Keratinocyte (primary cell): ENCODE data around the gene OSBPL5. TPM values are rescaled to one million over a fixed set of nuclear protein-coding genes. Genes with fewer than 3 reads are reported as not detected.

Experiments used
- DNase-seq: peaks from one replicate; pipeline ENCODE4 v3.0.0-alpha.2; 2011; ENCODE audit warnings: low read depth, missing footprints, low spot score
- FAIRE-seq: peaks from 2 replicates; lab custom pipeline; 2011; peaks lifted over from hg19 to GRCh38; lab: Jason Lieb, UNC
- H2AFZ ChIP-seq: 2 replicates; pipeline ENCODE4 v1.6.0; 2012; ENCODE audit warnings: low read length, control low read depth, inconsistent platforms; ENCODE audit not compliant: control insufficient read depth
- H3K27ac ChIP-seq: 2 replicates; pipeline ENCODE4 v1.5.1; 2011; ENCODE audit warnings: low read length; ENCODE audit not compliant: control insufficient read depth, insufficient read depth
- H3K27me3 ChIP-seq: 3 replicates; pipeline ENCODE4 v1.6.0; 2011; ENCODE audit warnings: low read length; ENCODE audit not compliant: control insufficient read depth, insufficient read depth; ENCODE audit errors: extremely low read depth
- H3K36me3 ChIP-seq, 2 experiments: 2 replicates in 1 of 2; 3 replicates in 1 of 2; pipeline ENCODE4 v1.5.1; 2011; ENCODE audit warnings: low read length in 2 of 2, mild to moderate bottlenecking in 1 of 2; ENCODE audit not compliant: control insufficient read depth in 2 of 2, insufficient read depth in 2 of 2; ENCODE audit errors: extremely low read depth in 1 of 2
- H3K4me1 ChIP-seq: 3 replicates; pipeline ENCODE4 v1.5.1; 2011; ENCODE audit warnings: low read length; ENCODE audit not compliant: control insufficient read depth, insufficient read depth; ENCODE audit errors: extremely low read depth
- H3K4me2 ChIP-seq: 3 replicates; pipeline ENCODE4 v1.6.0; 2011; ENCODE audit warnings: low read depth, low read length; ENCODE audit not compliant: control insufficient read depth, insufficient read depth; ENCODE audit errors: extremely low read depth
- H3K4me3 ChIP-seq, 3 experiments: fragments of 200-600 bp in 1 of 3; sonication (generic) in 1 of 3; 2 replicates in 2 of 3; 3 replicates in 1 of 3; pipeline ENCODE4 v1.5.1; 2011 to 2016; ENCODE audit warnings: low read length in 3 of 3, mild to moderate bottlenecking in 3 of 3, control low read depth in 2 of 3, inconsistent platforms in 1 of 3, low read depth in 1 of 3, mixed read lengths in 1 of 3, mixed run types in 1 of 3, moderate library complexity in 1 of 3; ENCODE audit not compliant: control insufficient read depth in 2 of 3, insufficient read depth in 2 of 3; ENCODE audit errors: extremely low read depth in 1 of 3
- H3K79me2 ChIP-seq: 2 replicates; pipeline ENCODE4 v1.6.0; 2012; ENCODE audit warnings: low read length; ENCODE audit not compliant: control insufficient read depth, insufficient read depth
- H3K9ac ChIP-seq: 3 replicates; pipeline ENCODE4 v1.6.0; 2011; ENCODE audit warnings: low read length; ENCODE audit not compliant: control insufficient read depth, insufficient read depth; ENCODE audit errors: extremely low read depth
- H3K9me1 ChIP-seq: 3 replicates; pipeline ENCODE4 v1.6.0; 2011; ENCODE audit warnings: low read length; ENCODE audit not compliant: control insufficient read depth, insufficient read depth; ENCODE audit errors: extremely low read depth
- H3K9me3 ChIP-seq: 2 replicates; pipeline ENCODE4 v1.5.1; 2012; ENCODE audit warnings: low read depth, low read length; ENCODE audit not compliant: control insufficient read depth
- H4K20me1 ChIP-seq: 3 replicates; pipeline ENCODE4 v1.6.0; 2011; ENCODE audit warnings: low read length; ENCODE audit not compliant: control insufficient read depth, insufficient read depth; ENCODE audit errors: extremely low read depth
- CTCF ChIP-seq, 3 experiments: IDR thresholded peaks in 1 of 3; conservative IDR thresholded peaks in 1 of 3; optimal IDR thresholded peaks in 1 of 3; 2 replicates in 2 of 3; 3 replicates in 1 of 3; pipeline versions ENCODE3 to v1.5.1; 2011; ENCODE audit warnings: low read length in 3 of 3, mild to moderate bottlenecking in 3 of 3, moderate library complexity in 2 of 3, control low read depth in 1 of 3, inconsistent platforms in 1 of 3; ENCODE audit not compliant: insufficient read depth in 2 of 3; ENCODE audit errors: extremely low read depth in 1 of 3
- EZH2 ChIP-seq: IDR thresholded peaks from one replicate; pipeline ENCODE4 v1.6.1; 2012; ENCODE audit warnings: inconsistent platforms, mild to moderate bottlenecking, low read length, moderate library complexity
- dilution Hi-C: fragments of 300-500 bp; cut with MboI; formaldehyde crosslinking; loops from one replicate; pipeline ENCODE4 v1.7.0; 2020; ENCODE audit warnings: low sequenced_read_pairs; ENCODE audit not compliant: extremely low pct_ligation_motif_present
- polyA plus RNA-seq, 5 experiments: library from polyadenylated mRNA; depleted of rRNA in 3 of 5; stranded (reverse) in 3 of 5; stranded (forward) in 1 of 5; unstranded in 1 of 5; fragments of >200 nt; gene quantifications; 1 replicate in 1 of 5; 2 replicates in 3 of 5; 3 replicates in 1 of 5; pipeline versions ENCODE4 v1.2.1 to v1.2.3, GENCODE V29; 2011 to 2012; ENCODE audit warnings: missing spikeins in 2 of 5, low read depth in 1 of 5, low replicate concordance in 1 of 5

The OSBPL5 gene
- polyA plus RNA-seq, 1 donor (not counting 4 experiments of a cell fraction or from before 2014, with no cell fraction given): 3.0 TPM

- H3K9me3 ChIP-seq: no peaks in the 10 kb centered on the region
- H3K27ac ChIP-seq: no peak overlapping the region
- H3K4me2 ChIP-seq: no peak overlapping the region
- H3K4me3 ChIP-seq: no peak overlapping the region
- no peaks in the 10 kb centered on the region for H3K9me1 ChIP-seq
- no peak overlapping the region for H2AFZ ChIP-seq
- H3K79me2 ChIP-seq: no peaks in the 10 kb centered on the region
- no peak for TF ChIP-seq CTCF (optimal IDR thresholded peaks at IDR 0.05 in 1 of 3, IDR thresholded peaks at IDR 0.05 in 1 of 3, conservative IDR thresholded peaks at IDR 0.05 in 1 of 3; ENCODE audit: extremely low read depth in 1 of 3, insufficient read depth in 2 of 3, low read length in 3 of 3)
- no peak for TF ChIP-seq EZH2
- no peak for FAIRE-seq
- no peak for DNase-seq
- peaks cover 4% of the 10 kb centered on the region for H4K20me1 ChIP-seq
- peaks cover 14% of the 10 kb centered on the region for H3K4me1 ChIP-seq
- dilution Hi-C loops: no loop called here
- H3K27me3 ChIP-seq: peaks cover 4% of the 10 kb centered on the region
- H3K9ac ChIP-seq: no peak overlapping the region
- peaks cover 0 to 1% of the 10 kb centered on the region in 2 experiments for H3K36me3 ChIP-seq
Measured at GRCh38 chr11:3089236-3090061, 75.7 kb downstream of the OSBPL5 start.

- Histone ChIP-seq H3K36me3 (no peaks in the 10 kb centered on the region), H4K20me1 (peaks cover 4% of the 10 kb centered on the region), H3K4me1 (peaks cover 14% of the 10 kb centered on the region), H3K4me2 (no peak overlapping the region), H3K9ac (no peak overlapping the region), H3K79me2 (no peaks in the 10 kb centered on the region), H3K4me3 (no peak overlapping the region), H3K9me3 (no peaks in the 10 kb centered on the region), H3K9me1 (no peaks in the 10 kb centered on the region), H3K27me3 (peaks cover 4% of the 10 kb centered on the region), H3K27ac (no peak overlapping the region), H2AFZ (no peak overlapping the region)
- dilution Hi-C loops: no loop called here
- no peak for TF ChIP-seq CTCF (optimal IDR thresholded peaks at IDR 0.05 in 1 of 3, IDR thresholded peaks at IDR 0.05 in 1 of 3, conservative IDR thresholded peaks at IDR 0.05 in 1 of 3; ENCODE audit: extremely low read depth in 1 of 3, insufficient read depth in 2 of 3, low read length in 3 of 3)
- TF ChIP-seq EZH2: no peak
- no peak for DNase-seq
- FAIRE-seq: no peak
Measured at GRCh38 chr11:3088806-3089205, 76.3 kb downstream of the OSBPL5 start.
